Smooth muscle cell (in vitro differentiated cells): ENCODE measurements around the gene BIRC2. TPM values are rescaled to one million over a fixed set of nuclear protein-coding genes. Genes with fewer than 3 reads are reported as not detected.
"Not testable (repeated sequence)": the region's sequence is repeated elsewhere in the genome, so short reads cannot be mapped to it uniquely, and the experiment has no call there.

Experiments used
- DNase-seq: peaks from one replicate; lab custom pipeline; 2025; ENCODE audit not compliant: unreplicated experiment; lab: John Stamatoyannopoulos, UW
- H2AFZ ChIP-seq: fragments of 200-600 bp; sonication (generic); 2 replicates; pipeline ENCODE4 v1.6.0; 2016; ENCODE audit warnings: antibody characterized with exemption, low read depth, mild to moderate bottlenecking
- H3F3A ChIP-seq: fragments of 200-600 bp; sonication (generic); 2 replicates; pipeline ENCODE4 v1.6.0; 2017; ENCODE audit warnings: antibody characterized with exemption, low read depth
- H3K27ac ChIP-seq: fragments of 200-600 bp; sonication (generic); 2 replicates; pipeline ENCODE4 v1.5.1; 2016; ENCODE audit warnings: low read depth, mild to moderate bottlenecking
- H3K27me3 ChIP-seq: fragments of 200-600 bp; sonication (generic); 2 replicates; pipeline ENCODE4 v1.6.1; 2016; ENCODE audit warnings: low read depth, mild to moderate bottlenecking
- H3K36me3 ChIP-seq: fragments of 200-600 bp; sonication (generic); 2 replicates; pipeline ENCODE4 v1.5.1; 2016; ENCODE audit warnings: low read depth
- H3K4me1 ChIP-seq: fragments of 200-600 bp; sonication (generic); 2 replicates; pipeline ENCODE4 v1.5.1; 2016; ENCODE audit warnings: low read depth
- H3K4me2 ChIP-seq: fragments of 200-600 bp; sonication (generic); 2 replicates; pipeline ENCODE4 v1.6.0; 2016; ENCODE audit warnings: mild to moderate bottlenecking
- H3K4me3 ChIP-seq: fragments of 200-600 bp; sonication (generic); 2 replicates; pipeline ENCODE4 v1.5.1; 2016; ENCODE audit warnings: mild to moderate bottlenecking
- H3K79me2 ChIP-seq: fragments of 200-600 bp; sonication (generic); 2 replicates; pipeline ENCODE4 v1.6.0; 2016; ENCODE audit warnings: low read depth, mild to moderate bottlenecking
- H3K9ac ChIP-seq: fragments of 200-600 bp; sonication (generic); 2 replicates; pipeline ENCODE4 v1.6.0; 2016; ENCODE audit warnings: low read depth
- H3K9me3 ChIP-seq: fragments of 200-600 bp; sonication (generic); replicated peaks from 2 replicates; pipeline ENCODE4 v1.5.1; 2016; ENCODE audit warnings: low read depth
- H4K20me1 ChIP-seq: fragments of 200-600 bp; sonication (generic); 2 replicates; pipeline ENCODE4 v1.6.0; 2016; ENCODE audit warnings: low read depth
- CTCF ChIP-seq: fragments of 200-600 bp; sonication (generic); IDR thresholded peaks from 2 replicates; pipeline ENCODE4 v1.5.1; 2017; ENCODE audit warnings: borderline replicate concordance, mild to moderate bottlenecking, antibody characterized with exemption; ENCODE audit not compliant: insufficient read depth, poor library complexity, severe bottlenecking
- WGBS: methylation state at CpG from one replicate; pipeline ENCODE4 v1.1.7; 2016; ENCODE audit warnings: low lambda C conversion rate; 5-methylcytosine and 5-hydroxymethylcytosine counted together
- polyA plus RNA-seq: library from polyadenylated mRNA; unstranded; fragments of >200 nt; fragmentation: Nextera tagmentation; extraction: Ambion mirVana; gene quantifications from 2 replicates; pipeline ENCODE4 v1.2.1, GENCODE V29; 2016
- total RNA-seq: library from RNA; depleted of rRNA; stranded (reverse); fragments of >200 nt; gene quantifications from 2 replicates; pipeline ENCODE4 v1.2.3, GENCODE V29; 2014

The BIRC2 gene
- total RNA-seq, result 170 and 174 TPM in 2 replicates
- polyA plus RNA-seq, result 38.6 and 46.3 TPM in 2 replicates

DNA sequence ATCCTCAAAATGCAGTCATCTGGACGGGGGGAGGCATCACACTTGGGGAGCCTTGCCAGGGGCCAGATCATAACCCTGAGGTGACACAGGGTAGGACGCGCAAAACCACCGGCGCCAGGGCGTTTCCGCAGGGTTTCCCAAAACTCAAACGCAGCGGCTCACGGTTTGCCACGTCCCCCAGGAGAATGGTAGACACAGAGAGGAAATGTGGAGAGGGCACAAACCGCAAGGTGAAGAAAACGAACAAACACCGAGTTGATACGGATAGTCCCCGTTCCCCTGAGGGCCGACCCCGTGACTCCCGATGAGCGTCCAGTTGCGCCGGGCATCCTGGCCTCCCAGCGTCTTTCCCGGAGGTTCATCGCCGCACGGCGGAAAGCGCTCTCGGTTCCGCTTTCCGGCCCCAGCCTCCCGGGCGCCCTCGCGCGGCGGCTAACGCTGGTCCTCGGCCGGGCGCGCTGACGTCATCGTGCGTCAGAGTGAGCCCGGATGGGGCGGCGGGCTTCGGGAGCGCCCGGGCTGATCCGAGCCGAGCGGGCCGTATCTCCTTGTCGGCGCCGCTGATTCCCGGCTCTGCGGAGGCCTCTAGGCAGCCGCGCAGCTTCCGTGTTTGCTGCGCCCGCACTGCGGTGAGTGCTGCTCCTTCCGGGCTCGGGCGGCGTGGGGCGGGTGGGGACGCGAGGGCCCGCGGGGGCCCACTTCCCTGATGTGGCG lies at the start of gene BIRC2:
Gene BIRC2, plus strand, starts transcription at position 467 of the 714 bp plus-strand sequence. CDS start 2,641 bp downstream, outside the sequence.
- DNase-seq, result peak; percentile 80
- peaks cover 30% of the 10 kb centered on the region for H4K20me1 ChIP-seq
- H3K27ac ChIP-seq, result peak within 1 kb of the TSS; percentile 99
- WGBS, result under 1% methylated on average over 73 of the region's 77 CpGs
- H3K36me3 ChIP-seq, result peaks cover 7% of the 10 kb centered on the region
- H3K4me3 ChIP-seq, result peak within 1 kb of the TSS; percentile 93
- H3K27me3 ChIP-seq, result no peaks in the 10 kb centered on the region
- no peaks in the 10 kb centered on the region for H3K9me3 ChIP-seq
- H3K79me2 ChIP-seq, result peaks cover 45% of the 10 kb centered on the region
- TF ChIP-seq CTCF, result peak; percentile 67
- peak within 1 kb of the TSS; percentile 72 for H2AFZ ChIP-seq
- H3K9ac ChIP-seq, result peak within 1 kb of the TSS; percentile 99
- H3K4me1 ChIP-seq, result peaks cover 15% of the 10 kb centered on the region
- H3F3A ChIP-seq, result peaks cover 3% of the 10 kb centered on the region
- peak within 1 kb of the TSS; percentile 95 for H3K4me2 ChIP-seq

GRCh38 chr11:102300837-102301236 lies 46.2 kb upstream of the BIRC2 start:
- H3K4me2 ChIP-seq, H3K27ac ChIP-seq, H3F3A ChIP-seq, H3K4me3 ChIP-seq, H3K4me1 ChIP-seq, DNase-seq, H3K36me3 ChIP-seq, H4K20me1 ChIP-seq, H2AFZ ChIP-seq, H3K27me3 ChIP-seq, H3K9ac ChIP-seq, H3K9me3 ChIP-seq, H3K79me2 ChIP-seq: not testable (repeated sequence)
- WGBS, result 77% methylated on average over 2 of the region's 2 CpGs

GRCh38 chr11:102302241-102302640 lies 44.8 kb upstream of the BIRC2 start:
- DNase-seq, result no peak
- no peaks in the 10 kb centered on the region for H3K27me3 ChIP-seq
- no peak overlapping the region for H3K4me3 ChIP-seq
- H3F3A ChIP-seq, result no peaks in the 10 kb centered on the region
- no peak overlapping the region for H3K27ac ChIP-seq
- H3K9ac ChIP-seq, result no peak overlapping the region
- H3K9me3 ChIP-seq, result no peaks in the 10 kb centered on the region
- no peaks in the 10 kb centered on the region for H4K20me1 ChIP-seq
- H2AFZ ChIP-seq, result no peak overlapping the region
- 94% methylated on average over 1 of the region's 1 CpG for WGBS
- no peaks in the 10 kb centered on the region for H3K36me3 ChIP-seq
- TF ChIP-seq CTCF, result no peak
- H3K4me2 ChIP-seq, result no peak overlapping the region
- H3K79me2 ChIP-seq, result no peaks in the 10 kb centered on the region
- no peaks in the 10 kb centered on the region for H3K4me1 ChIP-seq

GRCh38 chr11:102304686-102305085 lies 42.3 kb upstream of the BIRC2 start:
- Histone ChIP-seq H3K36me3 (no peaks in the 10 kb centered on the region), H3F3A (no peaks in the 10 kb centered on the region), H3K4me2 (no peak overlapping the region), H3K9ac (no peak overlapping the region), H3K79me2 (no peaks in the 10 kb centered on the region), H4K20me1 (no peaks in the 10 kb centered on the region), H3K4me1 (no peaks in the 10 kb centered on the region), H3K9me3 (no peaks in the 10 kb centered on the region), H3K27ac (no peak overlapping the region), H3K4me3 (no peak overlapping the region), H3K27me3 (no peaks in the 10 kb centered on the region), H2AFZ (no peak overlapping the region)
- DNase-seq, result no peak
- WGBS, result 95% methylated on average over 4 of the region's 4 CpGs
- no peak for TF ChIP-seq CTCF
